Measurements from ENCODE around the gene AKR1D1. TPM values are rescaled to one million over a fixed set of nuclear protein-coding genes. Genes with fewer than 3 reads are reported as not detected.
"Not testable (repeated sequence)": the region's sequence is repeated elsewhere in the genome, so short reads cannot be mapped to it uniquely, and the experiment has no call there.

Gene AKR1D1
- polyA plus RNA-seq, 4 donors, result 24.9 TPM; not detected in 3

DNA sequence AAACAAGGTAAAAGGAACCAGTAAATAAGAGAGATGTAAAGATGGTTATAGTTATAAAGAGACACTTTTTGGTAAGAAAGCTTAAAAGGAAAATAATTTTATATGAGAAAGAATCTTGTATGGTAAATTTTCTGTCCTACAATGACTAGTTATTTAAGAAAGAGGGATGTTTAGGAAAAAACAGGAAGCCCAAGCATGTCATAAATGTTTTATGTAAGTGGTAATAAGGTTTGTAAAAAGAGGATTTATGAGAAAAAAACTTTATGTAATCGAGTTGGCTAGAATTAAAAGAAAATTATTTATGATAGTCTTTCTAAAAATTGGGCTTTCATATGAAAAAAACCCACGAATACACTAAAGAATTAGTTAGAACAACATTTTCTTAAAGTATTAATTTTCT lies 40.1 kb upstream of the AKR1D1 start:
- H3K36me3 ChIP-seq (ENCODE audit: control insufficient read depth in 3 of 3, insufficient read depth in 2 of 3, low read depth in 1 of 3, low read length in 3 of 3), result no peaks in the 10 kb centered on the region
- no peak for DNase-seq
- H3K27ac ChIP-seq (ENCODE audit: low read depth in 1 of 3, low read length in 2 of 3), result no peak overlapping the region
- FAIRE-seq, result no peak
- H3K27me3 ChIP-seq (ENCODE audit: control insufficient read depth in 3 of 3, insufficient read depth in 3 of 3, low read length in 3 of 3), result no peaks in the 10 kb centered on the region
- H3K9me3 ChIP-seq (ENCODE audit: control insufficient read depth in 2 of 2, insufficient read depth in 1 of 2, low read depth in 1 of 2, low read length in 1 of 2), result peaks cover 0 to 17% of the 10 kb centered on the region in 2 donors
- H3K4me1 ChIP-seq (ENCODE audit: control insufficient read depth in 3 of 3, insufficient read depth in 2 of 3, low read depth in 1 of 3, low read length in 2 of 3), result no peaks in the 10 kb centered on the region
- 64 to 69% (median 67%) methylated on average over 2 of the region's 2 CpGs for WGBS, 3 donors
- H3K4me3 ChIP-seq (ENCODE audit: low read depth in 1 of 3, low read length in 3 of 3), result no peak overlapping the region

DNA sequence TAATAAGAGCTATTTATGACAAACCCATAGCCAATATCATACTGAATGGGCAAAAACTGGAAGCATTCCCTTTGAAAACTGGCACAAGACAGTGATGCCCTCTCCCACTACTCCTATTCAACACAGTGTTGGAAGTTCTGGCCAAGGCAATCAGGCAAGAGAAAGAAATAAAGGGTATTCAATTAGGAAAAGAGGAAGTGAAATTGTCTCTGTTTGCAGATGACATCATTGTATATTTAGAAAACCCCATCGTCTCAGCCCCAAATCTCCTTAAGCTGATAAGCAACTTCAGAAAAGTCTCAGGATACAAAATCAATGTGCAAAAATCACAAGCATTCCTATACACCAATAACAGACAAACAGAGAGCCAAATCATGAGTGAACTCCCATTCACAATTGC lies 36.2 kb upstream of the AKR1D1 start:
- not testable (repeated sequence) for H3K36me3 ChIP-seq (ENCODE audit: control insufficient read depth in 3 of 3, insufficient read depth in 2 of 3, low read depth in 1 of 3, low read length in 3 of 3); H3K4me1 ChIP-seq (ENCODE audit: control insufficient read depth in 3 of 3, insufficient read depth in 2 of 3, low read depth in 1 of 3, low read length in 2 of 3); H3K27ac ChIP-seq (ENCODE audit: low read depth in 1 of 3, low read length in 2 of 3); H3K4me3 ChIP-seq (ENCODE audit: low read depth in 1 of 3, low read length in 3 of 3); H3K27me3 ChIP-seq (ENCODE audit: control insufficient read depth in 3 of 3, insufficient read depth in 3 of 3, low read length in 3 of 3); FAIRE-seq; DNase-seq
- WGBS, 3 donors, result 26 to 39% (median 37%) methylated on average over 1 of the region's 1 CpG
- H3K9me3 ChIP-seq (ENCODE audit: control insufficient read depth in 2 of 2, insufficient read depth in 1 of 2, low read depth in 1 of 2, low read length in 1 of 2), result peaks cover 0 to 12% of the 10 kb centered on the region in 2 donors

DNA sequence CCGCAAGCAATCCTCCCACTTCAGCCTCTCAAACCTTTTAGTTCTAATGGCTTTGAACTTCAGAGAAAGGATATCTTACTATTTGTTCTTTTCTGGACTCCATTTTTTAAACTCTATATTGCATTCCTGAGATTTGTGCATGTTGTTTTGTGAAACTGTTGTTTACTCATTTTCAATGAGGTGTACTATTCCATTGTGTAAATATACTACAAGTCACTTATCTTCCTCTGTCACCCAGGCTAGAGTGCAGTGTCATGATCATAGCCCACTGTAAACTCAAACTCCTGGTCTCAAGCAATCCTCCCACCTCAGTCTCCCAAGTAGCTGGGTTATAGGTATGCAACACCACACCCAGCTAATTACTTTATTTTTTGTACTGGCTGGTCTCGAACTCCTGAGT lies 31.4 kb upstream of the AKR1D1 start:
- peaks cover 0 to 2% (median 0%) of the 10 kb centered on the region in 3 donors for H3K4me1 ChIP-seq (ENCODE audit: control insufficient read depth in 3 of 3, insufficient read depth in 2 of 3, low read depth in 1 of 3, low read length in 2 of 3)
- H3K9me3 ChIP-seq (ENCODE audit: control insufficient read depth in 2 of 2, insufficient read depth in 1 of 2, low read depth in 1 of 2, low read length in 1 of 2), result no peaks in the 10 kb centered on the region
- no peak for DNase-seq
- H3K36me3 ChIP-seq (ENCODE audit: control insufficient read depth in 3 of 3, insufficient read depth in 2 of 3, low read depth in 1 of 3, low read length in 3 of 3), result no peaks in the 10 kb centered on the region
- no peak overlapping the region for H3K4me3 ChIP-seq (ENCODE audit: low read depth in 1 of 3, low read length in 3 of 3)
- WGBS, 3 donors, result 77 to 89% (median 88%) methylated on average over 2 of the region's 2 CpGs
- H3K27me3 ChIP-seq (ENCODE audit: control insufficient read depth in 3 of 3, insufficient read depth in 3 of 3, low read length in 3 of 3), result no peaks in the 10 kb centered on the region
- FAIRE-seq, result no peak
- H3K27ac ChIP-seq (ENCODE audit: low read depth in 1 of 3, low read length in 2 of 3), result no peak overlapping the region

DNA sequence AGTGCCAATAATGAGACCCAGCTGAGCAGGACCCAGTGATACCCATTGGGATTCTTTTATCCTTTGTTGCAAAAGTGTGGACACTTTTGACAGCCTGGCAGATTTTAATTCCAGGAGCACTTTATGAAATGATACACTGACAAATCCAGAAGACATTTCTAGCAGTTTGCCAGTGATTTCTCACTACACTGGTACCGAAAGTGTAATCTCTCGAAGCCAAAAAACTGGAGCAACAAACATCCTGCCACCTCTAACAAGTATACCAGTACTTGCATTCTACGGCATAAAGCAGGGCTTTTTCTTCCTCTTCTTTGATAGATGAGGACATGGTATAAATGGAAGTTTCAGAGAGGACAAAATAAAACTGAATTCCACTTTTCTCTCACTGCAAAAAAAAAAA lies 28.4 kb upstream of the AKR1D1 start:
- Histone ChIP-seq H3K4me3 (ENCODE audit: low read depth in 1 of 3, low read length in 3 of 3) (no peak overlapping the region), H3K9me3 (ENCODE audit: control insufficient read depth in 2 of 2, insufficient read depth in 1 of 2, low read depth in 1 of 2, low read length in 1 of 2) (peaks cover 0 to 5% of the 10 kb centered on the region in 2 donors), H3K27me3 (ENCODE audit: control insufficient read depth in 3 of 3, insufficient read depth in 3 of 3, low read length in 3 of 3) (no peaks in the 10 kb centered on the region), H3K36me3 (ENCODE audit: control insufficient read depth in 3 of 3, insufficient read depth in 2 of 3, low read depth in 1 of 3, low read length in 3 of 3) (no peaks in the 10 kb centered on the region), H3K27ac (ENCODE audit: low read depth in 1 of 3, low read length in 2 of 3) (no peak overlapping the region), H3K4me1 (ENCODE audit: control insufficient read depth in 3 of 3, insufficient read depth in 2 of 3, low read depth in 1 of 3, low read length in 2 of 3) (peaks cover 0 to 3% (median 0%) of the 10 kb centered on the region in 3 donors)
- 90 to 97% (median 97%) methylated on average over 3 of the region's 3 CpGs for WGBS, 3 donors
- no peak for FAIRE-seq
- no peak for DNase-seq

DNA sequence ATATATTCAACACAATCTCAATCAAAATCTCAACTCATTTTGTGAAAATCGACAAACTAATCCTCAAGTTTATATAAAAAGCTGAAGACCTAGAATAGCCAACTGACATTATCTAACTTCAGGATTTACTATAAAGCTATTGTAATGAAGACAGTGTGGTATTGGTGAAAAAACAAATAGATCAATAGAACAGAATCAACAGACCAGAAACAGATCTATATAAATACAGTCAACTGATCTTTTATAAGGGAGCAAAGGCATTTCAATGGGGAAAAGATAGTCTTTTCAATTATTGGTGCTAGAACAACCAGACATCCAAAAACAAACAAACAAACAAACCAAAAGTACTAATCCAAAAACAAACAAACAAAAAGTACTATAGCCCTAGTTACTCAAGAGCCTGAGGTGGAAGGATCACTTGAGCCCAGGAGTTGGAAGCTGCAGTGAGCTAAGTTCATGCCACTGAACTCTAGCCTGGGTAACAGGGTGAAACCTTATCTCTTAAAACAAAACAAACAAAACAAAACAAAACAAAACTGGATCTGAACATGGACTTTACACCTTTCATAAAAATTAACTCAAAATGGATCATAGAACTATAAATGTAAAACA lies 26.6 kb upstream of the AKR1D1 start:
- no peak overlapping the region for H3K27ac ChIP-seq (ENCODE audit: low read depth in 1 of 3, low read length in 2 of 3)
- no peaks in the 10 kb centered on the region for H3K27me3 ChIP-seq (ENCODE audit: control insufficient read depth in 3 of 3, insufficient read depth in 3 of 3, low read length in 3 of 3)
- FAIRE-seq, result no peak
- H3K9me3 ChIP-seq (ENCODE audit: control insufficient read depth in 2 of 2, insufficient read depth in 1 of 2, low read depth in 1 of 2, low read length in 1 of 2), result peaks cover 0 to 5% of the 10 kb centered on the region in 2 donors
- H3K4me1 ChIP-seq (ENCODE audit: control insufficient read depth in 3 of 3, insufficient read depth in 2 of 3, low read depth in 1 of 3, low read length in 2 of 3), result peaks cover 0 to 3% (median 0%) of the 10 kb centered on the region in 3 donors
- no peak overlapping the region for H3K4me3 ChIP-seq (ENCODE audit: low read depth in 1 of 3, low read length in 3 of 3)
- WGBS, 3 donors, result 84 to 95% (median 91%) methylated on average over 1 of the region's 1 CpG
- DNase-seq, result peak; percentile 17
- H3K36me3 ChIP-seq (ENCODE audit: control insufficient read depth in 3 of 3, insufficient read depth in 2 of 3, low read depth in 1 of 3, low read length in 3 of 3), result no peaks in the 10 kb centered on the region

DNA sequence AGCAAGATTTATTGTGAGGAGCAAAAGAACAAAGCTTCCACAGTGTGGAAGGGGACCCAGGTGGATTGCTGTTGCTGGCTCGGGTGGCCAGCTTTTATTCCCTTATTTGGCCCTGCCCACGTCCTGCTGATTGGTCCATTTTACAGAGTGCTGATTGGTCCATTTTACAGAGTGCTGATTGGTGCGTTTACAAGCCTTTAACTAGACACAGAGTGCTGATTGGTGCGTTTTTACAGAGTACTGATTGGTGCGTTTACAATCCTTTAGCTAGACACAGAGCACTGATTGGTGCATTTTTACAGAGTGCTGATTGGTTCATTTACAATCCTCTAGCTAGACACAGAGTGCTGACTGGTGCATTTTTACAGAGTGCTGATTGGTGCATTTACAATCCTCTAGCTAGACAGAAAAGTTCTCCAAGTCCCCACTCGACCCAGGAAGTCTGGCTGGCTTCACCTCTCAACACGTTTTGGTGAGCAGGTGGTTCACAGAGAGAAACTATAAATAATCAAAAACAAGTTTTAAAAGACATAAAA lies 24.5 kb upstream of the AKR1D1 start:
- not testable (repeated sequence) for H3K27me3 ChIP-seq (ENCODE audit: control insufficient read depth in 3 of 3, insufficient read depth in 3 of 3, low read length in 3 of 3); H3K27ac ChIP-seq (ENCODE audit: low read depth in 1 of 3, low read length in 2 of 3); H3K4me3 ChIP-seq (ENCODE audit: low read depth in 1 of 3, low read length in 3 of 3); H3K36me3 ChIP-seq (ENCODE audit: control insufficient read depth in 3 of 3, insufficient read depth in 2 of 3, low read depth in 1 of 3, low read length in 3 of 3); FAIRE-seq; DNase-seq; H3K4me1 ChIP-seq (ENCODE audit: control insufficient read depth in 3 of 3, insufficient read depth in 2 of 3, low read depth in 1 of 3, low read length in 2 of 3); H3K9me3 ChIP-seq (ENCODE audit: control insufficient read depth in 2 of 2, insufficient read depth in 1 of 2, low read depth in 1 of 2, low read length in 1 of 2)
- WGBS, 3 donors, result 80 to 87% (median 83%) methylated on average over 7 of the region's 7 CpGs

DNA sequence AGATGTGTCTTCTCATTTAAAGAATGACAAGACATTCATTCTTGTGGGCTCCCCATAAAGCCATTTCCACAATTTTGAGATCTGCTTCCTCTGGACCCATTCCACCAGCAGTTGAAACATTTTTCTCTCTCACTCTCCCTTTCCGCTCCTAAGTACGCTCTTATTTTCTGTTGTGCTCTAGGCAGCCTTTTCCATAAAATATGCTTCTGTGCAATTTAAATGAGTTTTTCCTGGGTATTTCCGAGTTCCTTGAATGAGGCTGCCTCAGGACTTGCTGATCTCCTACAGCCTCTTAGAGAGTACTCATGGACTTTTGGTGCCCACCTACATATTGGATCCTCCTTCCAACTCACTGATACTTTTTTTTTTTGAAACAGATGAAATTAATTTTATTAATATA lies 23.6 kb upstream of the AKR1D1 start:
- Histone ChIP-seq H3K4me3 (ENCODE audit: low read depth in 1 of 3, low read length in 3 of 3) (no peak overlapping the region), H3K9me3 (ENCODE audit: control insufficient read depth in 2 of 2, insufficient read depth in 1 of 2, low read depth in 1 of 2, low read length in 1 of 2) (peaks cover 0 to 5% of the 10 kb centered on the region in 2 donors), H3K36me3 (ENCODE audit: control insufficient read depth in 3 of 3, insufficient read depth in 2 of 3, low read depth in 1 of 3, low read length in 3 of 3) (no peaks in the 10 kb centered on the region), H3K4me1 (ENCODE audit: control insufficient read depth in 3 of 3, insufficient read depth in 2 of 3, low read depth in 1 of 3, low read length in 2 of 3) (peaks cover 0 to 3% (median 0%) of the 10 kb centered on the region in 3 donors), H3K27me3 (ENCODE audit: control insufficient read depth in 3 of 3, insufficient read depth in 3 of 3, low read length in 3 of 3) (no peaks in the 10 kb centered on the region), H3K27ac (ENCODE audit: low read depth in 1 of 3, low read length in 2 of 3) (no peak overlapping the region)
- DNase-seq, result no peak
- FAIRE-seq, result no peak
- WGBS, 3 donors, result 86 to 91% (median 91%) methylated on average over 3 of the region's 3 CpGs

DNA sequence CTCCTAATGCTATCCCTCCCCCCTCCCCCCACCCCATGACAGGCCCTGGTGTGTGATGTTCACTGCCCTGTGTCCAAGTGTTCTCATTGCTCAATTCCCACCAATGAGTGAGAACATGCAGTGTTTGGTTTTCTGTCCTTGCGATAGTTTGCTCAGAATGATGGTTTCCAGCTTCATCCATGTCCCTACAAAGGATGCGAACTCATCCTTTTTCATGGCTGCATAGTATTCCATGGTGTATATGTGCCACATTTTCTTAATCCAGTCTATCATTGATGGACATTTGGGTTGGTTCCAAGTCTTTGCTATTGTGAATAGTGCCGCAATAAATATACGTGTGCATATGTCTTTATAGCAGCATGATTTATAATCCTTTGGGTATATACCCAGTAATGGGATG lies 20.6 kb upstream of the AKR1D1 start:
- not testable (repeated sequence) for H3K27me3 ChIP-seq (ENCODE audit: control insufficient read depth in 3 of 3, insufficient read depth in 3 of 3, low read length in 3 of 3); DNase-seq; H3K9me3 ChIP-seq (ENCODE audit: control insufficient read depth in 2 of 2, insufficient read depth in 1 of 2, low read depth in 1 of 2, low read length in 1 of 2); H3K4me1 ChIP-seq (ENCODE audit: control insufficient read depth in 3 of 3, insufficient read depth in 2 of 3, low read depth in 1 of 3, low read length in 2 of 3); H3K27ac ChIP-seq (ENCODE audit: low read depth in 1 of 3, low read length in 2 of 3); FAIRE-seq; H3K36me3 ChIP-seq (ENCODE audit: control insufficient read depth in 3 of 3, insufficient read depth in 2 of 3, low read depth in 1 of 3, low read length in 3 of 3); H3K4me3 ChIP-seq (ENCODE audit: low read depth in 1 of 3, low read length in 3 of 3)
- 88 to 91% (median 91%) methylated on average over 2 of the region's 4 CpGs for WGBS, 3 donors

DNA sequence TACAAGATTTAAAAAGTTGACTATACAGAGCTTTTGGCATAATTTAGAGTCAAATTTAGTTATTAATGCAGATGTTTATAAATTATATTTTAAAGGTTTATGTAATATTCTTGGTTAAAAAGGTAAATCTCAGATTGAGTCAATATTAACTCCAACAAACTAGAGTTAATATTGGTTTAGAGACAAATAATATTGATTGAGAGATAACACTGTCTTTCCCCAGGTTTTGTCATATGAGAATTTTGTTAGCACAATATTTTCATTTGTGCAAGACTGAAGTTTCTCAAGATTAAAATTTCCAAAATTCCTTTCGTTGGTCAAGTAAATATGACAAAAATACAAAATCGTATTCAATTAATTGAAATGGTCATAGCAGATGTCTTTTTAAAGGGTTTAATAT lies 12.9 kb upstream of the AKR1D1 start:
- no peaks in the 10 kb centered on the region for H3K36me3 ChIP-seq (ENCODE audit: control insufficient read depth in 3 of 3, insufficient read depth in 2 of 3, low read depth in 1 of 3, low read length in 3 of 3)
- H3K4me3 ChIP-seq (ENCODE audit: low read depth in 1 of 3, low read length in 3 of 3), result no peak overlapping the region
- H3K27ac ChIP-seq (ENCODE audit: low read depth in 1 of 3, low read length in 2 of 3), result no peak overlapping the region
- DNase-seq (no peak), FAIRE-seq (peak; percentile 39)
- no peaks in the 10 kb centered on the region for H3K27me3 ChIP-seq (ENCODE audit: control insufficient read depth in 3 of 3, insufficient read depth in 3 of 3, low read length in 3 of 3)
- H3K9me3 ChIP-seq (ENCODE audit: control insufficient read depth in 2 of 2, insufficient read depth in 1 of 2, low read depth in 1 of 2, low read length in 1 of 2), result no peaks in the 10 kb centered on the region
- WGBS, 3 donors, result 82 to 89% (median 84%) methylated on average over 2 of the region's 2 CpGs
- peaks cover 0 to 15% (median 0%) of the 10 kb centered on the region in 3 donors for H3K4me1 ChIP-seq (ENCODE audit: control insufficient read depth in 3 of 3, insufficient read depth in 2 of 3, low read depth in 1 of 3, low read length in 2 of 3)
